Psoas muscle (tissue), 8 donors: ENCODE measurements around the gene STARD4. TPM values are rescaled to one million over a fixed set of nuclear protein-coding genes. Genes with fewer than 3 reads are reported as not detected.

Experiments used
- ATAC-seq, 4 donors: fragments of 200-7000 bp; cut with Tn5 transposase; one replicate each; pipeline ENCODE4 v1.9.1; 2020; ENCODE audit warnings: moderate library complexity in 3 of 4, mild to moderate bottlenecking in 2 of 4
- DNase-seq, 2 donors: peaks; one replicate each; pipeline ENCODE4 v3.0.0-alpha.2; 2020
- H3K27ac ChIP-seq: fragments of 200-600 bp; one replicate; pipeline ENCODE4 v1.8.0; 2022
- H3K27me3 ChIP-seq, 3 donors: fragments of 200-600 bp in 1 of 3; one replicate each; pipeline versions ENCODE4 v1.6.1 to v1.8.0; 2013 to 2022; ENCODE audit warnings: low read length in 2 of 3, mild to moderate bottlenecking in 2 of 3, moderate library complexity in 1 of 3; ENCODE audit not compliant: insufficient read depth in 3 of 3
- H3K36me3 ChIP-seq, 2 donors: fragments of 200-600 bp in 1 of 2; one replicate each; pipeline versions ENCODE4 v1.6.1 to v1.8.0; 2013 to 2022; ENCODE audit warnings: low read depth in 1 of 2, mild to moderate bottlenecking in 1 of 2, moderate library complexity in 1 of 2; ENCODE audit not compliant: insufficient read depth in 1 of 2
- H3K4me1 ChIP-seq: fragments of 200-600 bp; one replicate; pipeline ENCODE4 v1.8.0; 2022
- H3K4me3 ChIP-seq: fragments of 200-600 bp; one replicate; pipeline ENCODE4 v1.8.0; 2022; ENCODE audit warnings: mild to moderate bottlenecking
- H3K9me3 ChIP-seq: fragments of 200-600 bp; one replicate; pipeline ENCODE4 v1.8.0; 2022
- CTCF ChIP-seq: fragments of 200-600 bp; IDR thresholded peaks from one replicate; pipeline ENCODE4 v1.8.0; 2022; ENCODE audit warnings: antibody characterized with exemption
- WGBS, 3 donors: extraction: QIAGEN DNeasy Blood & Tissue Kit; methylation state at CpG; one replicate each; pipeline versions ENCODE4 v1.1.6 to v1.1.7; 2013; 5-methylcytosine and 5-hydroxymethylcytosine counted together
- intact Hi-C, 2 donors: fragments of 100-400 bp; cut with DNase I; formaldehyde crosslinking; loops; one replicate each; pipeline versions ENCODE4 v1.11.0 to v1.14.2; 2022
- polyA plus RNA-seq, 3 donors: library from polyadenylated mRNA; stranded (reverse); fragments of 200-250 nt; gene quantifications; one replicate each; pipeline ENCODE4 v1.2.3, GENCODE V29; 2013
- total RNA-seq, 4 donors: library from RNA; stranded (reverse); fragmentation: NEBNext Ultra II Directional in 2 of 4; extraction: Animal tissue kit (Norgen Biotek cat#: 25700) in 2 of 4; gene quantifications; one replicate each; pipeline versions ENCODE4 v1.2.1 to v1.2.4, GENCODE V29; 2021 to 2023
- donor health status: healthy with polysubstance abuse.
- donor health status: DM: no; HTN: no; CAD: no; lungs with moderate emphysema.
- donor health status: Bipolar disorder and iron deficiency.
- donor health status: healthy.
- donor health status: DM: yes; HTN: yes; CAD: no.
- donor health status: DM: no; HTN: no; CAD: no.
- donor health status: DM: no; HTN: no; CAD: no.
- donor health status: DM: yes; HTN: yes; CAD: no.

The STARD4 gene
- total and polyA plus RNA-seq, 7 donors: 0.86 to 2.3 (median 1.3) TPM

DNA sequence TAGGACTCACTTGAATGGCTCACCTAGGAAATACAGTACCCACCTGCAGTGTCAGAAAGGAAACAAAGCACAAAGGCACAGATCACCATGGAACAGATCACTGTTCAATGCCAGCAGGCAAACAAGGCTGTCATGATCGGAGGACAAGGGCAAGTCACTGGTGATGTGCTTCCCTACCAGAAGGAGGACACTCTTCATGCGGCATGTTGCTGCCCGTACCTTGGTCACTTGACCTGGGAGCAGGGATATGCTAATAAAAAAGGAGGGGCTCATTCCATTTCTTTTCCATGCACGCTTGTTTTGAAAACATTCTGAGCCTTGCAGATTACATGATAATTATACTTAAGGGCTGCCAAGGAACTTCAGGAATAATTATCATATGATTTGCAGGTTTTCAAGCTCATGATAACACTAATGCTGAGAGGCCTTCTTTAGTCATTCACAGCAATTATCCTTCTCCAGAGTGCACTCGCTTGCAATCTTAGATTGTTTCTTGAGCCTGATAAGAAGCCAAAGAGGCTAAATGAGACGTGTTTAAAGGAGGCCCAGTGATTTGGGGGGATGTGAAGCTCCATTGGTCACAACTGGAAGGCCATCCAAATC is 36.1 kb upstream of the STARD4 start:
- no peak overlapping the region for H3K27ac ChIP-seq
- H3K4me1 ChIP-seq: peaks cover 8% of the 10 kb centered on the region
- H3K27me3 ChIP-seq: no peaks in the 10 kb centered on the region
- H3K9me3 ChIP-seq: no peaks in the 10 kb centered on the region
- TF ChIP-seq CTCF: no peak
- intact Hi-C loops: no loop called here
- no peaks in the 10 kb centered on the region for H3K36me3 ChIP-seq
- WGBS, 3 donors: 78 to 82% (median 80%) methylated on average over 6 of the region's 6 CpGs
- ATAC-seq: no peak
- DNase-seq: no peak
- H3K4me3 ChIP-seq: no peak overlapping the region

- H3K9me3 ChIP-seq: no peaks in the 10 kb centered on the region
- WGBS, 3 donors: 63 to 81% (median 68%) methylated on average over 1 of the region's 1 CpG
- H3K36me3 ChIP-seq: no peaks in the 10 kb centered on the region
- no peak for DNase-seq
- no peak overlapping the region for H3K27ac ChIP-seq
- TF ChIP-seq CTCF: no peak
- intact Hi-C loops: no loop called here
- H3K4me1 ChIP-seq: no peaks in the 10 kb centered on the region
- H3K4me3 ChIP-seq: no peak overlapping the region
- ATAC-seq: no peak
- no peaks in the 10 kb centered on the region for H3K27me3 ChIP-seq
Measured at GRCh38 chr5:111545031-111545430, 32.7 kb upstream of the STARD4 start.

DNA sequence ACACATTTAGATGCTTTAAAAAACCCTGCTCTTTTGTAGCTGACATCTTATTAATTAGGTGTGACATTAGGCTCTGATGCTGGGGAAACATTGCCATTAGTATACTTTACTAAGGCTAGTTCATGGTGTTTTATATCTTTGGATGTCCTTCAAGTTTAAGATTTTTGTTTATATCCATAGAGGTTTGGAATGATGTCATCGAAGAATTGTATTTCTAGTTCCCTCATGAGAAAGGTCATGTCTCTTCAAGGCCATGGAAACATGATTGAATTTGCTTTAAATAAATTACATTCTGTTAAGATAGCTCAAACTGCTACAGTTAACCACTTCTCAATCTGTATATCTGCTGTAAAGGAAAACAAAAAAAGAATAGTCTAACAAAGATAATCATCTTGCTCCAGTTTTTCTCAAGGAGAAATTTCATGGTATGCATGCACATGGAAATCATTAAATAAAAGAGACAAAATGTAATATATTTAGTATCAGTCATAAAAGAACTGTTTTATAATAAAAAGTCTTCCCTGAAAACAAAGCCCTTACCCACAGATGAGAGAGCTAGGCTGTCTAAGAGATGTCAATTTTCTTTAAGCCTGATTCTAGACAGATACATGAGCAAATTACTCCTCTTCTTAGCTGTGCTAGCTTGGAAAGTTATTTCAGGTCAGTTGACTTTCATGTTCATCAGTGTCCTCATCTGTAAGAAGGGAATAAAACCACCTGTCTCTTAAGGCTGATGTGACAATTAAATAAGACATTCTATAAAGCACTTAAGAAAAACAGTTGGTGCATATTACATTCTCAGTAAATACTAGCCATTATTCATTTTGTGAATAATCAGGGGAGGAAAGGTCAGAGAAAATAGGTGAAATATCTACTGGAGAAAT is 25.0 kb upstream of the STARD4 start:
- ATAC-seq (no peak), DNase-seq (no peak)
- Histone ChIP-seq H3K4me3 (no peak overlapping the region), H3K36me3 (no peaks in the 10 kb centered on the region), H3K27me3 (no peaks in the 10 kb centered on the region), H3K9me3 (no peaks in the 10 kb centered on the region), H3K27ac (no peak overlapping the region), H3K4me1 (no peaks in the 10 kb centered on the region)
- 60 to 69% (median 62%) methylated on average over 1 of the region's 1 CpG for WGBS, 3 donors
- TF ChIP-seq CTCF: no peak
- intact Hi-C loops: no loop called here

DNA sequence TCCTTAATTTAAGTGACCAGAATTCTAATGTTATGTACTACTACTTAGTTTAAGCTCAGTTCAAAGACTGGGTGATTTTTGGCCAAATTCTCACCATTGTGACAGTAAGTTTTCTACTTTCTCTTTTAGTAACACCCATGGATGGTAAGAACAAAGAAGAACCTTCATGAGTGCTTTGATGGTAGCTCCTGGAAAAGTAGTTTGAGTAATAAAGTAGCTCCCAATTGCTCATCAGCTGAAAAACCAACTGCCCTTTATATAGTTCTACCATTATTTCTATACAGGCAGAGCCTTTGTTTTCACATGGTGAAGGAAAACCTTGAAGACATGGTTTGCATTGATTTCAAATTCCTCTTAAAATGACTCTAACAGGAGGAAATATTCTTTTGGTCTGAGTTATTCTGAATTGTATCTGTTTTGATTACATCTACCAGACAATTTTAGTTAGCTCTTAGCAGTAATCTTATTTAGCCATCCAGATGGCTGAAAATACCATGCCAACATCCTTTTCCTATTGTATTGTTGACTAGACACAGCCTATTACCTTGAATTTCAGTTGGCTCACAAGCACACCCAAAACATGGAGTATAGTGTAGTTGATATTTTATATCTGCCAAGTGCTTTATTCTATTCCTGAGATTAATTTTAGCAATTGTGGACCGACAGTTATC is 23.7 kb upstream of the STARD4 start:
- no peak for TF ChIP-seq CTCF

More for the DNA sequence above, 23.7 kb upstream of the STARD4 start:
- Histone ChIP-seq H3K27me3 (no peaks in the 10 kb centered on the region), H3K9me3 (no peaks in the 10 kb centered on the region), H3K27ac (no peak overlapping the region), H3K4me3 (no peak overlapping the region), H3K4me1 (no peaks in the 10 kb centered on the region), H3K36me3 (no peaks in the 10 kb centered on the region)
- no peak for ATAC-seq
- DNase-seq: no peak
- WGBS, 3 donors: 72 to 87% (median 81%) methylated on average over 1 of the region's 1 CpG
- intact Hi-C loops: no loop called here
